KMS-11 (cell line): ENCODE measurements around the gene SLCO4A1.

Experiments
- H2AFZ ChIP-seq: fragments of 200-600 bp; sonication (generic); 2 replicates; pipeline ENCODE4 v1.6.1; 2016; ENCODE audit warnings: antibody characterized with exemption, mixed run types, low read depth
- H3K27ac ChIP-seq: fragments of 200-600 bp; sonication (generic); 2 replicates; pipeline ENCODE4 v1.6.1; 2016; ENCODE audit warnings: mild to moderate bottlenecking, mixed run types
- H3K27me3 ChIP-seq: fragments of 200-600 bp; sonication (generic); 2 replicates; pipeline ENCODE4 v1.6.1; 2017; ENCODE audit warnings: mild to moderate bottlenecking, low read depth, mixed run types, moderate library complexity; ENCODE audit not compliant: insufficient read depth
- H3K36me3 ChIP-seq: fragments of 200-600 bp; sonication (generic); 2 replicates; pipeline ENCODE4 v1.6.1; 2017; ENCODE audit warnings: mild to moderate bottlenecking, mixed run types; ENCODE audit not compliant: insufficient read depth
- H3K4me1 ChIP-seq: fragments of 200-600 bp; sonication (generic); 2 replicates; pipeline ENCODE4 v1.6.1; 2016; ENCODE audit warnings: mild to moderate bottlenecking, low read depth, mixed run types; ENCODE audit not compliant: poor library complexity, severe bottlenecking
- H3K4me2 ChIP-seq: fragments of 200-600 bp; sonication (generic); 2 replicates; pipeline ENCODE4 v1.7.0; 2016; ENCODE audit warnings: mild to moderate bottlenecking, mixed run types
- H3K4me3 ChIP-seq: fragments of 200-600 bp; sonication (generic); IDR thresholded peaks from 2 replicates; pipeline ENCODE4 v1.6.1; 2017; ENCODE audit warnings: low read depth, low read length, mixed read lengths; ENCODE audit not compliant: insufficient read depth
- H3K79me2 ChIP-seq: fragments of 200-600 bp; sonication (generic); 2 replicates; pipeline ENCODE4 v1.6.1; 2016; ENCODE audit warnings: low read depth, mixed run types; ENCODE audit not compliant: insufficient read depth
- H3K9ac ChIP-seq: fragments of 200-600 bp; sonication (generic); 2 replicates; pipeline ENCODE4 v1.6.1; 2016; ENCODE audit warnings: mild to moderate bottlenecking, mixed run types
- H4K20me1 ChIP-seq: fragments of 200-600 bp; sonication (generic); 2 replicates; pipeline ENCODE4 v1.6.1; 2016; ENCODE audit warnings: mild to moderate bottlenecking, mixed run types; ENCODE audit not compliant: insufficient read depth
- CTCF ChIP-seq: fragments of 200-600 bp; sonication (generic); conservative IDR thresholded peaks from 2 replicates; pipeline ENCODE4 v1.6.1; 2017; ENCODE audit warnings: low read depth, mild to moderate bottlenecking, antibody characterized with exemption, low read length, moderate library complexity, mixed read lengths

SLCO4A1 gene

GRCh38 chr20:62684981-62685380 is 42.7 kb downstream of the SLCO4A1 start:
- no peak for TF ChIP-seq CTCF
- Histone ChIP-seq H3K36me3 (no peaks in the 10 kb centered on the region), H3K9ac (no peak overlapping the region), H2AFZ (no peak overlapping the region), H3K4me3 (no peak overlapping the region), H3K27me3 (peaks cover 24% of the 10 kb centered on the region), H4K20me1 (no peaks in the 10 kb centered on the region), H3K4me2 (no peak overlapping the region), H3K27ac (no peak overlapping the region), H3K79me2 (no peaks in the 10 kb centered on the region), H3K4me1 (no peaks in the 10 kb centered on the region)

- Histone ChIP-seq H3K4me1 (no peaks in the 10 kb centered on the region), H3K4me3 (no peak overlapping the region), H3K9ac (no peak overlapping the region), H4K20me1 (no peaks in the 10 kb centered on the region), H3K27ac (no peak overlapping the region), H3K79me2 (no peaks in the 10 kb centered on the region), H3K27me3 (peaks cover 33% of the 10 kb centered on the region), H3K36me3 (no peaks in the 10 kb centered on the region), H2AFZ (no peak overlapping the region), H3K4me2 (no peak overlapping the region)
- TF ChIP-seq CTCF = no peak
These were observed 43.7 kb downstream of the SLCO4A1 start for GRCh38 chr20:62685781-62686555.

GRCh38 chr20:62686869-62687830 is 44.8 kb downstream of the SLCO4A1 start:
- no peaks in the 10 kb centered on the region for H3K79me2 ChIP-seq
- H3K27ac ChIP-seq = no peak overlapping the region
- TF ChIP-seq CTCF = no peak
- no peak overlapping the region for H3K9ac ChIP-seq
- H3K4me3 ChIP-seq = no peak overlapping the region
- no peaks in the 10 kb centered on the region for H3K36me3 ChIP-seq
- peaks cover 42% of the 10 kb centered on the region for H3K27me3 ChIP-seq
- no peaks in the 10 kb centered on the region for H3K4me1 ChIP-seq
- H3K4me2 ChIP-seq = no peak overlapping the region
- H2AFZ ChIP-seq = no peak overlapping the region
- H4K20me1 ChIP-seq = no peaks in the 10 kb centered on the region

GRCh38 chr20:62688083-62688482 is 45.8 kb downstream of the SLCO4A1 start:
- no peaks in the 10 kb centered on the region for H3K4me1 ChIP-seq
- no peak for TF ChIP-seq CTCF
- no peak overlapping the region for H3K27ac ChIP-seq
- H2AFZ ChIP-seq = no peak overlapping the region
- H3K36me3 ChIP-seq = no peaks in the 10 kb centered on the region
- peaks cover 51% of the 10 kb centered on the region for H3K27me3 ChIP-seq
- no peaks in the 10 kb centered on the region for H4K20me1 ChIP-seq
- no peak overlapping the region for H3K4me2 ChIP-seq
- H3K9ac ChIP-seq = no peak overlapping the region
- no peak overlapping the region for H3K4me3 ChIP-seq
- H3K79me2 ChIP-seq = no peaks in the 10 kb centered on the region
